ENCODE measurements around the gene GTF2F2. TPM values are rescaled to one million over a fixed set of nuclear protein-coding genes. Genes with fewer than 3 reads are reported as not detected.
A peak's percentile ranks its signal among the peaks of the same experiment; 100 is the strongest.

GTF2F2 gene
- total and polyA plus RNA-seq, 10 donors, result 11.8 to 19.1 (median 16.4) TPM

GRCh38 chr13:45104261-45104660 lies 16.0 kb upstream of the GTF2F2 start:
- H3K4me1 ChIP-seq, result no peaks in the 10 kb centered on the region
- H3K36me3 ChIP-seq, result no peaks in the 10 kb centered on the region
- H3K27ac ChIP-seq, result no peak overlapping the region
- DNase-seq, result no peak
- intact Hi-C loops (cut with DNase I; ENCODE audit: low total_unique reads), result no loop called here
- 84 to 96% (median 91%) methylated on average over 3 of the region's 3 CpGs for WGBS, 5 donors
- no peak overlapping the region for H3K4me3 ChIP-seq
- no peaks in the 10 kb centered on the region for H3K9me3 ChIP-seq
- TF ChIP-seq POLR2A (IDR thresholded peaks at IDR 0.05) (no peak), POLR2AphosphoS5 (IDR thresholded peaks at IDR 0.05) (no peak), CTCF (IDR thresholded peaks at IDR 0.05 in 8 of 11, conservative IDR thresholded peaks at IDR 0.05 in 3 of 11) (no peak)
- peaks cover 0 to 4% (median 0%) of the 10 kb centered on the region in 7 donors for H3K27me3 ChIP-seq (replicated peaks in 1 of 7)

DNA sequence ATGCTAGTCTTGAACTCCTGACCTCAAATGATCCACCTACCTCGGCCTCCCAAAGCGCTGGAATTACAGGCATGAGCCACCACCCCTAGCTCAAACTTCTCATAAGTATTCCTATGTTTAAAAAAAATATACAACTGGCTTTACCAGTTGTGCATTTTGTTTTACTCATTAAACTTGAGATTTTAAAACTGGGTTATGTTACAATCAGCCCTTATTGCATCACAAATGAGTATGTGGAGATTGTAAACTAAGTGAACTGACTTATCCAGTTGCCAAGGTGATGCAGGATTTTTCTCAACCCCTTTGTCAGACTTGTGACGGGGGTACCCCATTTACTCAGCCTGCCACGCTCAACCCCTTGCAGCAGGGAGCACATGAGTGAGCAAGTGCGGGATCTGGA lies 14.4 kb upstream of the GTF2F2 start:
- intact Hi-C loops (cut with DNase I; ENCODE audit: low total_unique reads), result no loop called here

DNA sequence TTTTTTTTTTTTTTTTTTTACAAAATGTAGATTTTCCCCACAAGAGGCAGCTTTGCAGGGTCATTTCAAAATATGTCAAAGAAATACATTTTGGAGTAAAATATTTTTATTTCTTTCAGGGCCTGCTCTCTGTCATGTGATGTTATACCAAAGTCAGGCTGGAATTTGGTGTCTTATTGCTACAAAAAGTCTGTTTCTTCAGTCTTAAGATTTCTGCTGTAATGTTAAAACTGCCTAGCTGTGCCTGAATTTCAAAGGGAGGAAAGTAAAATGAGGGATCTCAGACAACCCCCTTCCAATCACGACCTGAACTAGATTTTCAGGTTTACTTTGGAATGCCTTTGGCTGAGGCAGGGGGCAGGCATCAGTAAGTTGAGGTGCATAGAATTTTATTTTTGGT lies 12.8 kb upstream of the GTF2F2 start:
- intact Hi-C loops (cut with DNase I; ENCODE audit: low total_unique reads), result no loop called here
- no peak overlapping the region for H3K4me3 ChIP-seq
- no peaks in the 10 kb centered on the region for H3K9me3 ChIP-seq
- no peak for DNase-seq
- TF ChIP-seq POLR2AphosphoS5 (IDR thresholded peaks at IDR 0.05) (no peak), CTCF (IDR thresholded peaks at IDR 0.05 in 8 of 11, conservative IDR thresholded peaks at IDR 0.05 in 3 of 11) (no peak), POLR2A (IDR thresholded peaks at IDR 0.05) (no peak)
- no peaks in the 10 kb centered on the region for H3K36me3 ChIP-seq
- H3K27ac ChIP-seq, result no peak overlapping the region
- H3K27me3 ChIP-seq (replicated peaks in 1 of 7), result peaks cover 0 to 4% (median 0%) of the 10 kb centered on the region in 7 donors
- WGBS, 5 donors, result 56 to 67% (median 59%) methylated on average over 1 of the region's 1 CpG
- H3K4me1 ChIP-seq, result no peaks in the 10 kb centered on the region

More for the DNA sequence above, 14.4 kb upstream of the GTF2F2 start:
- Histone ChIP-seq H3K9me3 (no peaks in the 10 kb centered on the region), H3K4me1 (no peaks in the 10 kb centered on the region), H3K27me3 (replicated peaks in 1 of 7) (peaks cover 0 to 4% (median 0%) of the 10 kb centered on the region in 7 donors), H3K36me3 (no peaks in the 10 kb centered on the region), H3K27ac (no peak overlapping the region), H3K4me3 (no peak overlapping the region)
- WGBS, 5 donors, result 88 to 99% (median 93%) methylated on average over 4 to 5 of the region's 5 CpGs
- no peak for DNase-seq
- no peak for TF ChIP-seq CTCF (IDR thresholded peaks at IDR 0.05 in 8 of 11, conservative IDR thresholded peaks at IDR 0.05 in 3 of 11)
- TF ChIP-seq POLR2A (IDR thresholded peaks at IDR 0.05), result no peak
- TF ChIP-seq POLR2AphosphoS5 (IDR thresholded peaks at IDR 0.05), result no peak

- H3K4me3 ChIP-seq, result peak overlapping the region in 1 of 8 donors; percentile 47
- H3K9me3 ChIP-seq, result no peaks in the 10 kb centered on the region
- 40 to 66% (median 52%) methylated on average over 11 of the region's 11 CpGs for WGBS, 5 donors
- TF ChIP-seq POLR2AphosphoS5 (IDR thresholded peaks at IDR 0.05) (no peak), POLR2A (IDR thresholded peaks at IDR 0.05) (no peak)
- intact Hi-C loops (cut with DNase I; ENCODE audit: low total_unique reads), result no loop called here
- H3K4me1 ChIP-seq, result no peaks in the 10 kb centered on the region
- H3K27me3 ChIP-seq (replicated peaks in 1 of 7), result peaks cover 0 to 4% (median 0%) of the 10 kb centered on the region in 7 donors
- H3K27ac ChIP-seq, result no peak overlapping the region
- H3K36me3 ChIP-seq, result no peaks in the 10 kb centered on the region
- no peak for DNase-seq
These were observed 11.6 kb upstream of the GTF2F2 start for GRCh38 chr13:45108716-45109101.

Data from spleen (tissue), 11 donors.